Measurements from ENCODE around the gene EPHB1.

The EPHB1 gene

GRCh38 chr3:135203026-135203425, 408.0 kb downstream of the EPHB1 start:
- TF ChIP-seq, protein P1, sequence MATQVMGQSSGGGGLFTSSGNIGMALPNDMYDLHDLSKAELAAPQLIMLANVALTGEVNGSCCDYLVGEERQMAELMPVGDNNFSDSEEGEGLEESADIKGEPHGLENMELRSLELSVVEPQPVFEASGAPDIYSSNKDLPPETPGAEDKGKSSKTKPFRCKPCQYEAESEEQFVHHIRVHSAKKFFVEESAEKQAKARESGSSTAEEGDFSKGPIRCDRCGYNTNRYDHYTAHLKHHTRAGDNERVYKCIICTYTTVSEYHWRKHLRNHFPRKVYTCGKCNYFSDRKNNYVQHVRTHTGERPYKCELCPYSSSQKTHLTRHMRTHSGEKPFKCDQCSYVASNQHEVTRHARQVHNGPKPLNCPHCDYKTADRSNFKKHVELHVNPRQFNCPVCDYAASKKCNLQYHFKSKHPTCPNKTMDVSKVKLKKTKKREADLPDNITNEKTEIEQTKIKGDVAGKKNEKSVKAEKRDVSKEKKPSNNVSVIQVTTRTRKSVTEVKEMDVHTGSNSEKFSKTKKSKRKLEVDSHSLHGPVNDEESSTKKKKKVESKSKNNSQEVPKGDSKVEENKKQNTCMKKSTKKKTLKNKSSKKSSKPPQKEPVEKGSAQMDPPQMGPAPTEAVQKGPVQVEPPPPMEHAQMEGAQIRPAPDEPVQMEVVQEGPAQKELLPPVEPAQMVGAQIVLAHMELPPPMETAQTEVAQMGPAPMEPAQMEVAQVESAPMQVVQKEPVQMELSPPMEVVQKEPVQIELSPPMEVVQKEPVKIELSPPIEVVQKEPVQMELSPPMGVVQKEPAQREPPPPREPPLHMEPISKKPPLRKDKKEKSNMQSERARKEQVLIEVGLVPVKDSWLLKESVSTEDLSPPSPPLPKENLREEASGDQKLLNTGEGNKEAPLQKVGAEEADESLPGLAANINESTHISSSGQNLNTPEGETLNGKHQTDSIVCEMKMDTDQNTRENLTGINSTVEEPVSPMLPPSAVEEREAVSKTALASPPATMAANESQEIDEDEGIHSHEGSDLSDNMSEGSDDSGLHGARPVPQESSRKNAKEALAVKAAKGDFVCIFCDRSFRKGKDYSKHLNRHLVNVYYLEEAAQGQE (IDR thresholded peaks at IDR 0.05; ENCODE audit: insufficient read depth in 1 of 2, low read depth in 2 of 2, low read length in 2 of 2), result no peak
- TF ChIP-seq POLR2AphosphoS5 (IDR thresholded peaks at IDR 0.05; ENCODE audit: low read depth, low read length) (no peak), TAF1 (IDR thresholded peaks at IDR 0.05; ENCODE audit: borderline replicate concordance, insufficient read depth, low read length) (no peak), FOXP2 (optimal IDR thresholded peaks at IDR 0.05; ENCODE audit: borderline replicate concordance, extremely low read depth, extremely low read length, insufficient read depth) (no peak), SIN3A (IDR thresholded peaks at IDR 0.05; ENCODE audit: borderline replicate concordance, insufficient read depth, low read length) (no peak)

DNA sequence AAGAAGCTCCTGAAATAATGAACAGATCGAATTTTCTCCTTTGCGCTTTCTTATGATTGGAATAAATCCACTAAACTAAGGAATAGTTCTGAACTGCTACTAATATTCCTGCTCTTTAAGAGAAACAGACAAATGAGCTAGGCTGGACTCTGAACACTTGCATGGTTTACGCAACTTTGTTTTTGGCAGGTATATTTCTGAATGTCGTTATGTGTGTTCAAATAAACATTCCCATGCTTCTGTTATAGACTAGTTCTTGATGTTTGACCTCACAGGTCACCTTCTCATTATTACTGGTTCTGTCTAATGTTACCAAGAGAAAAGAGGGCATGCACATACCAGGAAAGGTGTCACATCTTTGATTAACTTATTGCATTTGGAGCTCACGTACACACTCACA, 418.2 kb downstream of the EPHB1 start:
- no peak for TF ChIP-seq FOXP2 (optimal IDR thresholded peaks at IDR 0.05; ENCODE audit: borderline replicate concordance, extremely low read depth, extremely low read length, insufficient read depth)
- TF ChIP-seq POLR2AphosphoS5 (IDR thresholded peaks at IDR 0.05; ENCODE audit: low read depth, low read length), result no peak
- no peak for TF ChIP-seq TAF1 (IDR thresholded peaks at IDR 0.05; ENCODE audit: borderline replicate concordance, insufficient read depth, low read length)
- no peak for TF ChIP-seq SIN3A (IDR thresholded peaks at IDR 0.05; ENCODE audit: borderline replicate concordance, insufficient read depth, low read length)

DNA sequence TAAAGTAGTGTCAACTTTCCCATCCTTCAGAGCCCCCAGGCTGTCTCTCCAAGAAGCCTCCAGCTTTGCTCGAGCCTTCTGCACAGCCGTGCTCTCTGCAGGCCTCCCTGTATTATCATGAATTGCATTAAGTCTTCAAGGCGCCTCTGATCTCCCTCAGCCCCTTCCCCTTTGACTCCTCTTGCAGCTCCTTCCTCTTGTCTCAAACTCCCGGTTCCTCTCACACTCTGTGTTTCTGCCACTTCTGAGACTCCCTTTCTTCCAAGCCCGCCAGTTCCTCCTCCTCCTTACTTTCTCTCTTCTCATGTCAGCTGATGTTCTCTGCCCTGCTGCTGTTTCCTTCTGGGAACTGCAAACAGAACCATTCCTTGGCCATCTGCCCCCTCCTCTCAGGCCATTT, 418.8 kb downstream of the EPHB1 start:
- TF ChIP-seq FOXP2 (optimal IDR thresholded peaks at IDR 0.05; ENCODE audit: borderline replicate concordance, extremely low read depth, extremely low read length, insufficient read depth), result no peak
- TF ChIP-seq TAF1 (IDR thresholded peaks at IDR 0.05; ENCODE audit: borderline replicate concordance, insufficient read depth, low read length), result no peak
- TF ChIP-seq, protein P1 (IDR thresholded peaks at IDR 0.05; ENCODE audit: insufficient read depth in 1 of 2, low read depth in 2 of 2, low read length in 2 of 2), result no peak
- no peak for TF ChIP-seq SIN3A (IDR thresholded peaks at IDR 0.05; ENCODE audit: borderline replicate concordance, insufficient read depth, low read length)
- TF ChIP-seq POLR2AphosphoS5 (IDR thresholded peaks at IDR 0.05; ENCODE audit: low read depth, low read length), result no peak

- TF ChIP-seq SIN3A (IDR thresholded peaks at IDR 0.05; ENCODE audit: borderline replicate concordance, insufficient read depth, low read length) (no peak), FOXP2 (optimal IDR thresholded peaks at IDR 0.05; ENCODE audit: borderline replicate concordance, extremely low read depth, extremely low read length, insufficient read depth) (no peak), POLR2AphosphoS5 (IDR thresholded peaks at IDR 0.05; ENCODE audit: low read depth, low read length) (no peak), TAF1 (IDR thresholded peaks at IDR 0.05; ENCODE audit: borderline replicate concordance, insufficient read depth, low read length) (no peak)
- TF ChIP-seq, protein P1 (IDR thresholded peaks at IDR 0.05; ENCODE audit: insufficient read depth in 1 of 2, low read depth in 2 of 2, low read length in 2 of 2), result no peak
Observed at GRCh38 chr3:135214400-135214799, 419.3 kb downstream of the EPHB1 start.

DNA sequence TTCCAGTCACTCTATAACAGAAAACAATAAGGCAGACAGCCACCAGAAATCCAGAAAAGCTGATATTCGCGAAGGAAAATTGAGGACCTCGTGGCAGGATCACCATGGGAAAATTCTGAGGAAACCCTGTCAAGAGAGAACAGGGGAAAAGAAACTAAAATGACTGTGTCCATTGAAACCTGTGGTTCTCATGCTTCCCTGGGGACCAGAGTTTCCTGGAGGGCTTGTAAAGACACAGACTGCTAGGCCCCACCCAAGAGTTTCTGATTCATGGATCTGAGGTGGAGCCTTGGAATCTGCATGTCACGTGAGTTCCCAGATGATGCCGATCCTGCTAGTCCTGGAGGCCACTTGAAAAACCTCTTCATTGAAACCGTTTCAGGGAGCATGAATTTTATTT, 420.5 kb downstream of the EPHB1 start:
- TF ChIP-seq SIN3A (IDR thresholded peaks at IDR 0.05; ENCODE audit: borderline replicate concordance, insufficient read depth, low read length) (no peak), TAF1 (IDR thresholded peaks at IDR 0.05; ENCODE audit: borderline replicate concordance, insufficient read depth, low read length) (no peak), FOXP2 (optimal IDR thresholded peaks at IDR 0.05; ENCODE audit: borderline replicate concordance, extremely low read depth, extremely low read length, insufficient read depth) (no peak), POLR2AphosphoS5 (IDR thresholded peaks at IDR 0.05; ENCODE audit: low read depth, low read length) (no peak)
- TF ChIP-seq, protein P1 (IDR thresholded peaks at IDR 0.05; ENCODE audit: insufficient read depth in 1 of 2, low read depth in 2 of 2, low read length in 2 of 2), result no peak

All from PFSK-1 (cell line).